ENCODE data around the gene KLHDC9. TPM values are rescaled to one million over a fixed set of nuclear protein-coding genes. Genes with fewer than 3 reads are reported as not detected.
A peak's percentile ranks its signal among the peaks of the same experiment; 100 is the strongest.
"Not testable (repeated sequence)": the region's sequence is repeated elsewhere in the genome, so short reads cannot be mapped to it uniquely, and the experiment has no call there.

The KLHDC9 gene, protein sequence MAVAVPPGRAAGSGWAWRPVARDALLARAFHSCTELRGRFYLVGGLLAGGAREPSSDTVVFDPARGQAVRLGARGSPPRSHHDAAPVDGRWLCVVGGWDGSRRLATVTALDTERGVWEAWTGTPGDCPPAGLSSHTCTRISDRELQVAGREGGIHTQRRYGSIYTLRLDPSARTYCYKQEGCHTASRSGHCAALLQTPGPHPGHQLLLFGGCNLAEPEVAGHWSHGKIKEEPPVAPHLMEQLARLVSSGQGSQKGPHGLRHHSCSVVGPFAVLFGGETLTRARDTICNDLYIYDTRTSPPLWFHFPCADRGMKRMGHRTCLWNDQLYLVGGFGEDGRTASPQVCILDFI
- not detected for polyA plus RNA-seq (2012; ENCODE audit: insufficient read depth, insufficient read length)

DNA sequence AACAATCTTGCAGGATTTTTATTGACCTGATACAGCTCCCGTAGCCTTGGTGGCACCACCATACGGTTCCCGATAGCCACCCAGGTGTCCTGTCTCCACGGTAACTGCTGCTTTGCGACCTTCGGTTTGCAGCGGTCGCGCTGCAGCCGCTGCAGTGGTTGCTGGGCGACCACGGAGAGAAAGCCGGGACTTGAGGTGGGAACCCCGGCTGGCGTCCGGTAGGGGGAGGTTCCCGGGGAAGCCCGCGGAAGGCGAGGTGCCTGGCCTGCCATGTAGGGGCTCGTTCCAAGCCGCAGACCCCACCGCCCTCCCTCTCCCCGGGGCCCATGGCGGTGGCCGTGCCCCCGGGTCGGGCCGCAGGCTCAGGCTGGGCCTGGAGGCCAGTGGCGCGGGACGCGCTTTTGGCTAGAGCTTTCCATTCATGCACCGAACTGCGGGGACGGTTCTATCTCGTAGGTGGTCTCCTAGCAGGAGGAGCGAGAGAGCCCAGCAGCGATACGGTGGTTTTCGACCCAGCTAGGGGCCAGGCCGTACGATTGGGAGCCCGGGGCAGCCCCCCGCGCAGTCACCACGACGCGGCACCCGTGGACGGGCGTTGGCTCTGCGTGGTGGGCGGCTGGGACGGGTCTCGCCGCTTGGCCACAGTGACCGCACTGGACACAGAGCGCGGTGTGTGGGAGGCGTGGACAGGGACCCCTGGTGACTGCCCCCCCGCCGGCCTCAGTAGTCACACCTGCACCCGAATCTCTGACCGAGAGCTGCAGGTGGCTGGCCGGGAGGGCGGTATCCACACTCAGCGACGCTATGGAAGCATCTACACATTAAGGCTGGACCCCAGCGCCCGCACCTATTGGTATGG, at the start of gene KLHDC9:
Gene KLHDC9, plus strand, starts transcription at position 152 of the 859 bp plus-strand sequence. Its CDS starts 175 bp downstream, at position 327.
- peak; percentile 82 for DNase-seq (ENCODE audit: low read depth, low spot score)
- H3K4me3 ChIP-seq (ENCODE audit: low read length) = peak within 1 kb of the TSS; percentile 54

DNA sequence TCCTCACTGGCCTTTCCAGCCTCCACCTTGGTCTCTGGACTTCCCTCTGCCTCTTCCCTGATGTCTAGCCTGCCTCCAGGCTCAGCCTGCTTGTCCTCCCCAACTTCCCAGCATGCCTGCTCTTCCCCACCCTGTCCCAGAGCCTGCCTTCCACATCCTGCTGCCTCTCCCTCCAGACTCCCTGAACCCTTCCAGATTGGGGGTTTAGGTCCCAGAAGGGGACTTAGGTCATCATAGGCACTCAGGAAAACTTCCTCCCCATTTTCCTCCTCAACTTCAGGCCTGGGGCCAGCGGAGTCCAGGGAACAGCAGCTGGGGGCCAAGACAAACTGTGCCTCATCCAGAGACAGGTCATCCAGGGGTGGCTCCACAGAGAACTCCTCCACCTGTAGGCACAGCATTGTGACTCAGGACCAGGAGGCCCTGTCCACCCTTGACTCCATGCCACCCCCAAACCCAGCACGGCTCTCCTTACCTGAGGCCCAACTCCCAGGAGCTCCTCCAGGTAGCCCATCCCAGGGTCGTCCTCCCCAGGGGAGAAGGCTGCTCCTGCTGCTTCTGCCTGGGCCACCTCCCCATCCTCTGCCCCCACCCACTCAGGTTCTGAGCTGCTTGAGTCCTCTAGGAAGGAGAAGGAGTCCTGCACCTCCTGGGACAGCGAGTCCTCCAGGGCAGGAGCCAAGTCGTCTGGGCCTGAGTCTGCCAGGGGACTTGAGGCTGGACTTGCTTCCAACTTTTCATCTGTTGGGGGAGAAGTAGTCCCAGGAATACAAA, 49.0 kb upstream of the KLHDC9 start:
- no peak for DNase-seq (ENCODE audit: low read depth, low spot score)
- no peak overlapping the region for H3K4me3 ChIP-seq (ENCODE audit: low read length)

GRCh38 chr1:161051219-161051618, 46.9 kb upstream of the KLHDC9 start:
- no peak overlapping the region for H3K4me3 ChIP-seq (ENCODE audit: low read length)
- no peak for DNase-seq (ENCODE audit: low read depth, low spot score)

DNA sequence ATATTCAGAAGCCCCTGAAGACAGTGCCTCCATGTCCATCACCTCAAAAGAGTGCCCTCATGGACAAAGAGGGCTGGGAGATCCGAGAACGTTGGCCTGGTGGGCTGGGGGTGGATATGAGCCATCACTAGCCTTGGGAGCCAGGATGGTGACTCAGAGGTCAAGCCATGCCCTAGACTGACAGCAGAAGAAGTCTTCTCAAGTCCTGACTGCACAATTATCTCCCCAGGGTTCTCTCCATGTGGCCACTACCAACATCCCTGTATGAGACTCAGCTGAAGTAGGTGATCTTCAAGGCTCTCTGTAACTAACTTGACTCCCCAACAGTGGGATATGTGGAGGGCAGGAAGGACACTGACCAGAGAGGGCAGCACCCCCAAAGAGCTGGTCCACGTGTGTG, 45.3 kb upstream of the KLHDC9 start:
- no peak for DNase-seq (ENCODE audit: low read depth, low spot score)
- no peak overlapping the region for H3K4me3 ChIP-seq (ENCODE audit: low read length)

DNA sequence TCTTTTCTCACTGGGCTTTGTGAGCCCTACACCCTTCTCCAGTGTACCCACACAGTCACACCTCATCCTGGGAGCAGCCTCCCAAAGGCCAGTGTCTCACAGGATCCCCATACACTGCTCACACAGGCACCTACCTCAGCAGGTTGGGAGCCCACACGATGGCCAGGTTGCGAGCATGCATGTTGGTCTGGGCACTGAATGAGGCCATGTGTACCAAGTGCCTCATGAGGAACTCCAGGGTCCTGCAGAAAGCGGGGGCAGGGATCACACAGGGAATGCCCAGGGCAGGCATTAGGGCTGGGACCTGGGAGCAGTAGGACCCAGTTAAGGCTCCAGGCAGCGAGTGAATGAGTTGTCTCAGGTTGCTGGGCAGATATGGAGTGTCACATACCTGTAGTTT, 43.9 kb upstream of the KLHDC9 start:
- no peak for DNase-seq (ENCODE audit: low read depth, low spot score)
- no peak overlapping the region for H3K4me3 ChIP-seq (ENCODE audit: low read length)

- no peak overlapping the region for H3K4me3 ChIP-seq (ENCODE audit: low read length)
Observed at GRCh38 chr1:161054805-161055204, 43.4 kb upstream of the KLHDC9 start.

GRCh38 chr1:161059293-161059692, 38.9 kb upstream of the KLHDC9 start:
- H3K4me3 ChIP-seq (ENCODE audit: low read length) = no peak overlapping the region
- no peak for DNase-seq (ENCODE audit: low read depth, low spot score)

More at GRCh38 chr1:161054805-161055204, 43.4 kb upstream of the KLHDC9 start:
- no peak for DNase-seq (ENCODE audit: low read depth, low spot score)

- DNase-seq (ENCODE audit: low read depth, low spot score) = no peak
Observed at GRCh38 chr1:161061419-161061818, 36.7 kb upstream of the KLHDC9 start.

DNA sequence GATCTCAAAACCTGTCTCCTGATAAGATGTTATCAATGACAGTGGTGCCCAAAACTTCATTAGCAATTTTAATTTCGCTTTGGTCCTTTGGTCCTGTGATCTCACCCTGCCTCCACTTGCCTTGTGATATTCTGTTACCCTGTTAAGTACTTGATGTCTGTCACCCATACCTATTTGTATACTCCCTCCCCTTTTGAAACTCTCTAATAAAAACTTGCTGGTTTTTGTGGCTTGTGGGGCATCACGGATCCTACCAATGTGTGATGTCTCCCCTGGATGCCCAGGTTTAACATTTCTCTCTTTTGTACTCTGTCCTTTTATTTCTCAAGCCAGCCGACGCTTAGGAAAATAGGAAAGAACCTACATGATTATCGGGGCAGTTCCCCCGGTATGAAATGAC, 34.2 kb upstream of the KLHDC9 start:
- not testable (repeated sequence) for DNase-seq (ENCODE audit: low read depth, low spot score); H3K4me3 ChIP-seq (ENCODE audit: low read length)

More at GRCh38 chr1:161061419-161061818, 36.7 kb upstream of the KLHDC9 start:
- H3K4me3 ChIP-seq (ENCODE audit: low read length) = no peak overlapping the region

- not testable (repeated sequence) for H3K4me3 ChIP-seq (ENCODE audit: low read length); DNase-seq (ENCODE audit: low read depth, low spot score)
Observed at GRCh38 chr1:161065681-161066080, 32.5 kb upstream of the KLHDC9 start.

GRCh38 chr1:161066694-161067093, 31.5 kb upstream of the KLHDC9 start:
- DNase-seq (ENCODE audit: low read depth, low spot score) = no peak
- H3K4me3 ChIP-seq (ENCODE audit: low read length) = no peak overlapping the region

DNA sequence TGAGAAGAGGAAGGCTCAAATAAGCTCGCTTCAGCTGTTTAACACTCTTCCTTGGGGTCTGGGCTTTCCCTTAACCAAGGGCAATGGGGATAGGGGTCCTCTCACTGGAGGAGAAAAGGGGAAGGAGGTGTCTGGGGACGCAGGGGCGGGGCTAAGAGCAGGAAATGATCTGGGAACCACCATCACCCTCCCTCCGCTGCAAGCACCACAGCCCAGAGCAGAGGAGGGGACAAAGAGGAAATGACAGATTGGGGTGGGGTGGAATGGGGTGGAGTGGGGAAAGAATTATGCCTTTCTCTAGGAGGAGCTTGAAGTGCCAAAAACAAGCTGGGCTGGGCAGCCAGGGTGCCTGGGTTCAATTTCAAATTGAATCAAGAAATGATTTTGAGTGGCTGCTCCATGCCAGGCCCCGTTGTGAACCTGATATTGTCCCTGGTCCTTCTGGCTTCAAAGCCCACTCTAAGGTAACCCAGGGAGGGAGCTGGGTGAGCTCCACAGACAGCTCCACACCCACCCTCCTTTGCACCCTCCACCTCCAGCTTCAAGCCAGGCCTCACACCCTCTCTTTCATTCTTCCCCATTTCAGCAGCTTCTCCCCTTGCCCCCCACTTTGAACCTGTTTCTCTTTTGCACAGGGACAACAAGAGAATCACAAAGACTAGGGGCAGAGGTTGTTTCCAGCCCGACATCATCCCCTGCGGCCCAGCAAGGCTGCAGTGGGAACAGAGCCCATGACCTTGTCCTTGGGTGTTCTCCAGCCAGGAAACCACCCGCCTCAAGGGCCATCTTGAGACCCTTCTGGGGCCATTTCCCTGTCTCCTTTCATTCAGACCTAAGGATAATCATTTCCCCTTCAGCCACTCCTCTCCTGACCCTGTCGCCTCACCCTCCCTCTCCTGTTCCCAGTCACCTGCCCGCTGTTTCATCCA, 29.6 kb upstream of the KLHDC9 start:
- peak overlapping the region; percentile 93 for H3K4me3 ChIP-seq (ENCODE audit: low read length)
- DNase-seq (ENCODE audit: low read depth, low spot score) = peak; percentile 91

DNA sequence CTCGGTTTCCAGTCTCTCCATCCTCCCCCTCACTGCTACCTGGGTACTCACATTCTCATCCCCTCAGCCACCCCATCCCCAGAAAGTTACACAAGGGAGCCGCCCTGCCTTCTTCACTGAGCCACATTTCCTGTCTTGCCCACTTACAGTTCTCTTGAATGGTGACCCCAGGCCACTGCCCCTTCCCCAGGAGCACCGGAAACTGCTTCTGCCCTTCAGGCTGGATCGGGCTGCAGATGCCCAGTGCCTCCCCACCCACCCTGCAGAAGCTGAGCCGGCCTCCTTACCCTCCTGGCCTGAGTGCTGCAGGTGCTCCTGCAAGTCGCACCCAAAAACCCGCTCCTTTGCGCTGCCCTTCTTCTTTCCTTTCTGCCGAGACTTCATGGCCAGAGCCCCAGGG, 28.9 kb upstream of the KLHDC9 start:
- no peak for DNase-seq (ENCODE audit: low read depth, low spot score)
- H3K4me3 ChIP-seq (ENCODE audit: low read length) = peak overlapping the region; percentile 93

DNA sequence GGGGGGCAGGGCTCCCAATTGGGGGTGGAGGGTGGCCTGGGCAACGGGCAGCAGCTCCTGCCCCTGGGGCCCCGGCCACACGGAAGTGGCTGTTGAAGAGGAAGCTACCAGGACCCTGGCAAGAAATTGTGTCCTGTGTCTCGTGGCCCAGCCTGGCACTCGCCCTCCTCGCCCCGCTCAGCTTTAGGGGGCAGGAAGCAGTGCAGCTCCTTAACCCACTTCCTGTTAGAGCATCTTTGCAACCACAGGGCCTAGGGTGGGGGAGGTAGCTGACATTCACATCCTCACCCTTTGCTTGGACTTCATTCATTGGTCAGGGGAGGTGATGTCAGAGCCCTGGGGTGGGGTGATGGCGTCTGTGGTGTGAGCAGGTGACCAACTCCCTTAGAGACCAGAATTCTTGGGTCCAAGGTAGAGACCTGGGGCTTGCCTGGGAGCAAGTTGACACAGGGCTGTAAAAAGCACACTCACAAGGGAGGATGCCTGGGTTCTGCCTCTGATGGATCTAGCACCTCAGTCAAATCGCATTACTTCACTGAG, 28.4 kb upstream of the KLHDC9 start, which contains the start of gene ARHGAP30:
Gene ARHGAP30, minus strand, starts transcription at position 161 of the 540 bp plus-strand sequence. CDS start 267 bp downstream, outside the sequence.
- peak; percentile 96 for DNase-seq (ENCODE audit: low read depth, low spot score)
- peak within 1 kb of the TSS; percentile 93 for H3K4me3 ChIP-seq (ENCODE audit: low read length)

DNA sequence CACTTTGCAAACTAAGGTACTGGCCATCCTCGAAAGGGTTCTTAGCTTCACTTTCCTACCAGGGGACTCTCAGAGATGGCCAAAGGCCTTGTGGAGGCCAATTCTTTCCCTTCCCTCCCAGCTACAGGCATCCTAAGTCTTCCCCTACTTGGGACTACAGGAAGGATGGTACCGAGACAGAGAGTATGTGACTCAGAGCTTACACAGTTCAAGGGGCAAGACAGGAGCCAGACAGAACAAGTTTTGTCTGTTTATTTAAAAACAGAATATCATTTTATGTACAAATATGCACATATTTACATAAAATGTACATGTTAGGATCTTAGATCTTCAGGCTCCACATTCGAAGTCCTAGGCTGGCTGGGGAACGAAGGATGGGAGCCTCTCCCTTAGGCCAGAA, 27.4 kb upstream of the KLHDC9 start:
- no peak for DNase-seq (ENCODE audit: low read depth, low spot score)
- H3K4me3 ChIP-seq (ENCODE audit: low read length) = no peak overlapping the region

GRCh38 chr1:161071886-161072371, 26.2 kb upstream of the KLHDC9 start:
- no peak overlapping the region for H3K4me3 ChIP-seq (ENCODE audit: low read length)
- DNase-seq (ENCODE audit: low read depth, low spot score) = peak; percentile 28

DNA sequence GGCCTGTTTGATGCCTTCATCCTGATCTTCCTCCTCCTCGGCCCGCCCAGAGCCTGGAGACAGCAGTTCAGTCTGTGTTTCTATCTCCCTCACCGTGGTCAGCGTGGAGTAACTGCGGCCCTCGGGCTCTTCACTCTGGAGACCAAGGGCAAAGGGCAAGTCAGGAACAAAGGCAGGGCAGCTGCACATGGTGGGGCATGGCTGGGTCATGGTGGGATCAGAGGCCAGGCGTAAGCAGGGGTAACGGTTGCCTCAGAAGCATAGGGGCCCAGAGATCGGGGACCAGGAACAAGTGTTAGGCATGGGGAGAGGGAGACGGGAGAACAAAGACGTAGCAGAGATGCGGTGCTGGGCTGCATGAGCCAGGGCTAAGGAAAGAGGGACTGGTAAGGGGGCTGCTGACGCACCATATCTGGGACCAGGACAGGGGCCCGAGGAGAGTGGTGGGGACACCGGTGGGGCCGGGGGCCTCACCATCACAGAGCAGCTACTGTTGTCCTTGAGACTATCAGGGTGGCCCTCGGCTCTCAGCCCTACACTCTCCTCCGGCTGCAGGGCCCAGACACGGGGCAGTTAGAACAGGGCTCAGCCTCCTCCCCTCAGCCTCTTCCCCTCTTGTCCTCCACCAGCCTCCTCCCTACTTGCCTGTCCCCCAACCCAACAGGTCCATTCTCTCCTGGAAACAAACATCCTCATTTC, 25.3 kb upstream of the KLHDC9 start:
- H3K4me3 ChIP-seq (ENCODE audit: low read length) = no peak overlapping the region
- no peak for DNase-seq (ENCODE audit: low read depth, low spot score)

All from Jurkat, Clone E6-1 (cell line).